A549 (cell line): ENCODE measurements around the gene SLC35E1.

Experiments used
- CEBPB ChIP-seq, 2 experiments: fragments of >200 bp in 1 of 2; sonication (Bioruptor Twin) in 1 of 2; formaldehyde crosslinking in 1 of 2; IDR thresholded peaks; 2 replicates each; pipeline ENCODE4 v1.6.1; 2012 to 2016
- CHD2 ChIP-seq: fragments of 150-350 bp; IDR thresholded peaks from 2 replicates; pipeline ENCODE4 v1.6.1; 2014; ENCODE audit warnings: low read length; ENCODE audit not compliant: partially characterized antibody
- CTCF ChIP-seq: fragments of >200 bp; sonication (Bioruptor Twin); formaldehyde crosslinking; IDR thresholded peaks from 3 replicates; pipeline ENCODE4 v1.5.1; 2016
- EP300 ChIP-seq, 2 experiments: fragments of >200 bp; sonication (Bioruptor Twin); formaldehyde crosslinking; IDR thresholded peaks; 2 replicates in 1 of 2; 3 replicates in 1 of 2; pipeline ENCODE4 v1.6.1; 2016 to 2017
- MAZ ChIP-seq: fragments of 150-350 bp; IDR thresholded peaks from 2 replicates; pipeline ENCODE4 v1.6.1; 2014; ENCODE audit warnings: antibody characterized with exemption, low read depth, low read length, borderline replicate concordance
- POLR2A ChIP-seq: IDR thresholded peaks from 2 replicates; pipeline ENCODE4 v1.6.1; 2012; ENCODE audit warnings: mild to moderate bottlenecking, low read length
- POLR2AphosphoS2 ChIP-seq: conservative IDR thresholded peaks from 2 replicates; pipeline ENCODE4 v1.6.1; 2012; ENCODE audit warnings: low read length, improper control_type of control experiment, inconsistent platforms
- RARB ChIP-seq: fragments of 250-450 bp; sonication (Bioruptor Pico); IDR thresholded peaks from 2 replicates; pipeline ENCODE4 v1.8.0; 2021; ENCODE audit warnings: mild to moderate bottlenecking, moderate library complexity
- TF ChIP-seq, protein P1 (sequence below): fragments of 200-600 bp; sonication (generic); IDR thresholded peaks from 2 replicates; pipeline ENCODE4 v1.6.1; 2016; ENCODE audit warnings: antibody characterized with exemption, mild to moderate bottlenecking, moderate library complexity

- TF ChIP-seq POLR2AphosphoS2 (no peak), MAZ (no peak), EP300 (IDR thresholded peaks at IDR 0.05) (no peak), CTCF (no peak), RARB (no peak), CHD2 (no peak), POLR2A (no peak), CEBPB (IDR thresholded peaks at IDR 0.05) (no peak)
- TF ChIP-seq, protein P1, sequence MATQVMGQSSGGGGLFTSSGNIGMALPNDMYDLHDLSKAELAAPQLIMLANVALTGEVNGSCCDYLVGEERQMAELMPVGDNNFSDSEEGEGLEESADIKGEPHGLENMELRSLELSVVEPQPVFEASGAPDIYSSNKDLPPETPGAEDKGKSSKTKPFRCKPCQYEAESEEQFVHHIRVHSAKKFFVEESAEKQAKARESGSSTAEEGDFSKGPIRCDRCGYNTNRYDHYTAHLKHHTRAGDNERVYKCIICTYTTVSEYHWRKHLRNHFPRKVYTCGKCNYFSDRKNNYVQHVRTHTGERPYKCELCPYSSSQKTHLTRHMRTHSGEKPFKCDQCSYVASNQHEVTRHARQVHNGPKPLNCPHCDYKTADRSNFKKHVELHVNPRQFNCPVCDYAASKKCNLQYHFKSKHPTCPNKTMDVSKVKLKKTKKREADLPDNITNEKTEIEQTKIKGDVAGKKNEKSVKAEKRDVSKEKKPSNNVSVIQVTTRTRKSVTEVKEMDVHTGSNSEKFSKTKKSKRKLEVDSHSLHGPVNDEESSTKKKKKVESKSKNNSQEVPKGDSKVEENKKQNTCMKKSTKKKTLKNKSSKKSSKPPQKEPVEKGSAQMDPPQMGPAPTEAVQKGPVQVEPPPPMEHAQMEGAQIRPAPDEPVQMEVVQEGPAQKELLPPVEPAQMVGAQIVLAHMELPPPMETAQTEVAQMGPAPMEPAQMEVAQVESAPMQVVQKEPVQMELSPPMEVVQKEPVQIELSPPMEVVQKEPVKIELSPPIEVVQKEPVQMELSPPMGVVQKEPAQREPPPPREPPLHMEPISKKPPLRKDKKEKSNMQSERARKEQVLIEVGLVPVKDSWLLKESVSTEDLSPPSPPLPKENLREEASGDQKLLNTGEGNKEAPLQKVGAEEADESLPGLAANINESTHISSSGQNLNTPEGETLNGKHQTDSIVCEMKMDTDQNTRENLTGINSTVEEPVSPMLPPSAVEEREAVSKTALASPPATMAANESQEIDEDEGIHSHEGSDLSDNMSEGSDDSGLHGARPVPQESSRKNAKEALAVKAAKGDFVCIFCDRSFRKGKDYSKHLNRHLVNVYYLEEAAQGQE, result no peak
These were observed 49.1 kb upstream of the SLC35E1 start for GRCh38 chr19:16621165-16621800.
